ENCODE measurements around the gene QRFP.
"Not testable (repeated sequence)": the region's sequence is repeated elsewhere in the genome, so short reads cannot be mapped to it uniquely, and the experiment has no call there.

QRFP gene

GRCh38 chr9:130854092-130854491 lies 42.5 kb downstream of the QRFP start:
- no peak for DNase-seq (ENCODE audit: low read depth in 3 of 3, low spot score in 1 of 3)

- DNase-seq (ENCODE audit: low read depth in 3 of 3, low spot score in 1 of 3) = no peak
These were observed 43.8 kb downstream of the QRFP start for GRCh38 chr9:130852801-130853200.

DNA sequence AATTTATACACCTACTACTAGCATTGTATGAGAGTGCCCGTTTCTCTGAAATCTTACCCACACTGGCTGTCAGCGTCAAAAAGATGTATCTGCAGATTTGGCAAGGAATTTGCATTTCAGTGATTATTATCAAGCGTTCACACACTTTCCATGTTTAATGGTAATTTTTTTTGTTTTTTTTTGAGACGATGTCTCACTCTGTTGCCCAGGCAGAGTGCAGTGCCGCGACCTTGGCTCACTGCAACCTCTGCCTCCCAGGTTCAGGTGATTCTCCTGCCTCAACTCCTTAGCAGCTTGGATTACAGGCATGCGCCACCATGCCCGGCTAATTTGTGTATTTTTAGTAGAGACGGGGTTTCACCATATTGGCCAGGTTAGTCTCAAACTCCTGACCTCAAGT lies 47.3 kb downstream of the QRFP start:
- no peak for DNase-seq (ENCODE audit: low read depth in 3 of 3, low spot score in 1 of 3)

DNA sequence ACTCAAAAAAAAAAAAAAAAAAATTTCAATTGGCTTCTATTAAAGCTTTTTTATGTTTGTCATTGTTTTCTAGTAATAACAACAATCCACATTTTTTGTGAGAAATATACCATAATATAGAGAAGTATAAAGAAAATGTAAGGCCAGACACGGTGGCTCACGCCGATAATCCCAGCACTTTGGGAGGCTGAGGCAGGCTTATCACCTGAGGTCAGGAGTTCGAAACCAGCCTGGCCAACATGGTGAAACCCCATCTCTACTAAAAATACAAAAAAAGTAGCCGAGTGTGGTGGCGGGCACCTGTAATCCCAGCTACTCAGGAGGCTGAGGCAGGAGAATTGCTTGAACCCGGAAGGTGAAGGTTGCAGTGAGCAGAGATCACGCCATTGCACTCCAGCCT lies 48.1 kb downstream of the QRFP start:
- DNase-seq (ENCODE audit: low read depth in 3 of 3, low spot score in 1 of 3) = not testable (repeated sequence)

DNA sequence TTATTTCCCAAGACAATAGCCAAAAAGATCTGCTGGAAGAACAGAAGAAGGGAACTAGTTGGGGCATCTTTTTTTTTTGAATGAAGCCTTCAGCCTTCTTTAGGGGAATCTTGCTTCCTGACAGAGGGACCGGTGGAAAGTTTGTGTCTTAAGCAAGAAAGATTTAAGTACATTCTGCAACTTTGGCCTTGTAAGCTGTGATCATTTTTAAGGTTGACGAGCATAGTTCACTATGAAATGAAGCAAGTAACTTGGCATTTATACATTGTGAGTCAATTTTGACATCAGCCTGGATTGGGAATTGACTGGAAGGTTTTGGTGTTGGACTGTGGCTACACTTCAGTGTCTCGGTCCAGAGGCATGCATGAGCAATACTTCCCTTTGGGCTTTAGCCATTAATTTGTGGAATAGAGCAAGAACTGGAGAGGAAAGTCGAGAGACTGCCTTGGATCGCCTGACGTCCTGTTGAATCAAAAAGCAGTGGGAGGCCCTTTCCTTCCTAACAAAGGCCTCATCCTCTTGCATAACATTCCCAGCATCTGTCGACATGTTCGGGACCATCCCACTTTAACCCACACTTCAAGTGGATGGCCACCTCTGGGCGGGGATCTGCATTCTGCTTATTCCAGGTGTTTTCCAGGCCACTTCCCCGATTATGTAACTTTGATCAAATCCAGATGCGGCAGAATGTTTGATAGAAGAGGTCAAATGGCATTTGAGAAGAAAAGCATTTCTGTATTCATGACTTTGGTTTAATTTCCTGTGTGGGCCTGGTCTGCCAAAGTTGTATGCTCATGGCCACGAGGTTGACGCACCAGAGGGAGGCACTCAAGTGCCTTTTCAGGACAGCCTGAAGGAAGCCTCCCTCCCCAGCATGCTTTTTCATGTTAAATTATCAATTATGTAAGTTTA lies 49.0 kb downstream of the QRFP start:
- DNase-seq (ENCODE audit: low read depth in 3 of 3, low spot score in 1 of 3) = no peak

DNA sequence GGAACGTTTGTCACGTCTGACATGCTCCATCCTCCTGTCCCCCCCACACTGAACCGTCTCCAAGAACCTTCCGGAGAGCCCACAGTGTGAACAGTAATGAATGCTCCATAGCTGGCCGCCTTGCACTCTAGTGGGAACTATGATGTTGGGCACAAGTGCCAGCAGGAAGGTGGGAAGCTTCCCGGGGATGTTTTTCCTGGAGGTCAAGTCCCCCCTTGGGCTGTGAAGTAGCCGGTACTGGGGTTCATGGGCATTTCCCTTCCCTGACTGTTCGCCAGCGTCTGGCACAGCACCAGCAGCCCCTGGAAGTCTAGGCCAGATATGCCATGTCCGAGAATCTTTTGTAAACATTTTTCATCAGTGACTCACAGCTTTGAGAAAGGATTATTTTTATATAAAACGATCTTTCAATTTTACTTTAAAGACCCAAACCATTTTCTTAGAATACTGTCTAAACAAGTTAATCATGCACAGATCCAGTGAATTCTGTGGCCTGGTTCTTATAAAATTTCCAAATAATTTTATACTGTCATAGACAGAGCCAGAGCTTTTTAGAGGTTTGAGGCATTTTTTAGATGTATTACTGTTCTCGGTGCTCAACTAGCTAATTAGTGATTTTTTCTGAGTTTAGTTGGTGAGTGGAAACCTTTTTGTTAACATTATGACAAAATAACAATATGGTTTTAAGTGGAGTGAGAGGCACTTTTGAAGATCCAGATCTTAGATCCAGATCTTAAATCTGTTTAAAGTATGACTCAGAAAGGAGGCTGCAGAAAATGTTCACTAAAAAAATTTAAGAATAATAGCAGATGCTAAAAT lies 49.9 kb downstream of the QRFP start:
- no peak for DNase-seq (ENCODE audit: low read depth in 3 of 3, low spot score in 1 of 3)

GRCh38 chr9:130845901-130846481 lies 50.6 kb downstream of the QRFP start:
- DNase-seq (ENCODE audit: low read depth in 3 of 3, low spot score in 1 of 3) = no peak

DNA sequence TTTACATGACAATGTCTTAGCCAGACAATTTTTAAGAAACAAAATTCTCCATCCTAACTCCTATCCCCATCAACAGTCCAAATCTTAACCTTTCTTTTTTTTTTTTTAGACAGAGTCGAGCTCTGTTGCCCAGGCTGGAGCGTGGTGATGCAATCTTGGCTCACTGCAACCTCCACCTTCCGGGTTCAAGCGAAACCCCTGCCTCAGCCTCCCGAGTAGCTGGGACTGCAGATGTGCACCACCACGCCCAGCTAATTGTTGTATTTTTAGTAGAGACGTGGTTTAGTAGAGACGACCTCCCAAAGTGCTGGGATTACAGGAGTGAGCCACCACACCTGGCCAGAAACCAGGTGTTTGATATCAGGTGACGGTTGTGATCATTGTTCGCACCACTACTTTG lies 51.4 kb downstream of the QRFP start:
- DNase-seq (ENCODE audit: low read depth in 3 of 3, low spot score in 1 of 3) = no peak

GRCh38 chr9:130844044-130844451 lies 52.6 kb downstream of the QRFP start:
- DNase-seq (ENCODE audit: low read depth in 3 of 3, low spot score in 1 of 3) = no peak

DNA sequence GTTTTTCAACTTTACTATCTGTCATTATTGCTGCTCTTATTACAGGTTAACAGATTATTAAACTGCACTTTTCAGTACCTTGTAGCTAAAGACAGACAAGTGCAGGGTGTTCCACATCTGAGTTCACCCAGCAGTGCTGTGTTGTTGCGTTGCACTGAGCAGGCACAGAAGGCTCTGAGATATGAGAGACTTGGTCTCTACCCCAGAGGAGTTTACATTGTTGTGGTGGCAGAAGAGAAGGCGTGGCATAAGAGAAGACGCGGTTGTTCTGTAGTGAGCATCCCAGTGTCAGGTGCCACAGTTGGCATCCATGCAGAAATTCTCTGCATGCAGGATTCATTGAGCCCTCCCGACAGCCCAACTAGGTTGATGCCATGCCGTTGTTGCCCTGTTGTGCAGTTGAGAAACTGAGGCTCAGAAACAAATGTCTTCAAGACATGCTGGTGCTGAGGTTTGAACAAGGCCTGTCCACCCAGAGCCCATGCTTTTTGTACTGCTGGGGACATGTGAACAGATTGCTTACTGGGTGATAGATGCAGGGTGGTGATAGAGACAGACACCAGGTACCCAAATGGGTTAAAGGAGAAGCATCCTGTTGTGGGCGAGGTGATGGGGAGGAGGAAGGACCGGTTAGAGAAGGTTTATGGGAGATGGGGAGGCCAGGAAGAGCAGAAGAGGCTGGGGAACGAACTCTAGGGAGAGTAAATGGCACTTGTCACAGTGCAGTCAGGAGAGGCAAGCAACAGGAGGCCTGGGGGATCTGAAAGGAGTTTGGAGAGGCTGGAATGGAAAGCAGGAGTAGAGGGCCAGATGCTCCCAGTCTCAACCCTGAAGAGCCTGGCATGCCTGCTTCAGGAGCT lies 53.3 kb downstream of the QRFP start:
- DNase-seq (ENCODE audit: low read depth in 3 of 3, low spot score in 1 of 3) = no peak
